Ovary (tissue), 3 donors: ENCODE data around the gene LRP1B.

ENCODE experiments used
- EP300 ChIP-seq: sonication (generic); formaldehyde crosslinking; IDR thresholded peaks from one replicate; pipeline ENCODE4 v1.6.1; 2017; ENCODE audit warnings: antibody characterized with exemption
- TF ChIP-seq, protein P1 (sequence below), 3 donors: fragments of 450-650 bp in 2 of 3; fragments of 200-600 bp in 1 of 3; IDR thresholded peaks; one replicate each; pipeline versions ENCODE4 v1.5.1 to v1.8.0; 2016 to 2022; ENCODE audit warnings: antibody characterized with exemption in 3 of 3, mild to moderate bottlenecking in 1 of 3
- donor health status: DM: no; HTN: no; CAD: no.

DNA sequence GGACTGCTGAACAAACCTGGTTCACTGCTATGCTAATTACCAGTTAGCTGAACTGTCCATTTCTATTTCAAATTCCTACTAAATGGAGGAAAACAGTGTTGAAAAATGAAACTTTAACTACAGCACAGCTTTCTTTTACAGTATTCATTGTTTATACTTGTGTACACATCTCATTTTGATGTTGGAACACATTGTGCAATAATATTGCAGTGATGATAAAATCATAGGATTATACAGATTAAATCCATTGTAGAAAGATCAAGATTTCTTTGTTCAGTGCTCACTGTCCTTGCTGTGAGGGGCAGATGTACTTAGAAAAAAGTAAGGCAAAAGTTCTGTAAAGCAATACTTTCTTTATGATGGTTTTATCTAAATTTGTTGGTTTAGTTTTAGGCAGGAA, 1055.1 kb downstream of the LRP1B start:
- no peak for TF ChIP-seq EP300
- TF ChIP-seq, protein P1, sequence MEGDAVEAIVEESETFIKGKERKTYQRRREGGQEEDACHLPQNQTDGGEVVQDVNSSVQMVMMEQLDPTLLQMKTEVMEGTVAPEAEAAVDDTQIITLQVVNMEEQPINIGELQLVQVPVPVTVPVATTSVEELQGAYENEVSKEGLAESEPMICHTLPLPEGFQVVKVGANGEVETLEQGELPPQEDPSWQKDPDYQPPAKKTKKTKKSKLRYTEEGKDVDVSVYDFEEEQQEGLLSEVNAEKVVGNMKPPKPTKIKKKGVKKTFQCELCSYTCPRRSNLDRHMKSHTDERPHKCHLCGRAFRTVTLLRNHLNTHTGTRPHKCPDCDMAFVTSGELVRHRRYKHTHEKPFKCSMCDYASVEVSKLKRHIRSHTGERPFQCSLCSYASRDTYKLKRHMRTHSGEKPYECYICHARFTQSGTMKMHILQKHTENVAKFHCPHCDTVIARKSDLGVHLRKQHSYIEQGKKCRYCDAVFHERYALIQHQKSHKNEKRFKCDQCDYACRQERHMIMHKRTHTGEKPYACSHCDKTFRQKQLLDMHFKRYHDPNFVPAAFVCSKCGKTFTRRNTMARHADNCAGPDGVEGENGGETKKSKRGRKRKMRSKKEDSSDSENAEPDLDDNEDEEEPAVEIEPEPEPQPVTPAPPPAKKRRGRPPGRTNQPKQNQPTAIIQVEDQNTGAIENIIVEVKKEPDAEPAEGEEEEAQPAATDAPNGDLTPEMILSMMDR (IDR thresholded peaks at IDR 0.05) = no peak
